Hematopoietic multipotent progenitor cell treated with erythropoietin and hydrocortisone succinate and interleukin-3 and kit ligand, for 8 days (in vitro differentiated cells): Measurements from ENCODE around the gene CNNM4.

Experiments
- DNase-seq: peaks from one replicate; pipeline ENCODE4 v3.0.0-alpha.2; 2015

Gene CNNM4

DNA sequence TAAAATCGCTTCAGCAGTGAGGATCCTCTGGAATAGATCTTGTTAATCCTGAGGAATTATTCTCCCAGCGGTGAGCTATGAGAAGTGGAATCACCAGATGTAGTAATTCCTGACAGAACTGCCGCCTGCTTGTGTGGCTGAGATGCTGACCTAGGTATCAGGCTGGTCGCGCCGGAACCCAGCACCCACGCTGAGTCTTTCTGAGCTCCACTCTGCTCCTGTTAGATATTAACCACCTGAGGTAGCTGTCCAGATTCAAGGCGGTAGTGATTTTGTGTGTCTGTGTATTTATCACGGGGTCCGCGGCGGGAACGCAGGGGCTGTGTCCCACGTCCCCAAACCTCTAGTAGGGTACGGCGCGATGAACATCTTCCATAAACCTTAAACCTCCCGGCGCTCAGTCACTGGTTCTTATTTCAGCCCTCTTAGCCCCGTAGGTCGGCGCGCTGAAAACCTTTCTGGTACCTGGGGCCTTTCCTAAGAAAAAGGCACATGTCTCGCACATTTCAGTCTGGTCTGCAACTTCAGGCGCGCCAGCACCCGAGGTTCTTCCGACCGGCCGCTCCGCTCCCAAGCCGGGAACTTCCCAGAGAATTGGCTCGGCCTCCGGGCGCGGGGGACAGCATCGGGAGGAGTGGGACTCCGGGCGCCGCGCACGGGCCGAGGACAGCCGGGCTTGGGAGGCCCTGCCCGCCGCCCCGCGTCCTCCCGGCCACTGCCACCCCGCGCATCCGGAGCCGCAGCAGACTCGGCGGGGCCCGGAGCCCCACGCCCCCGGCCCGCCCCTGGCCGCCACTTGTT is 54.8 kb downstream of the CNNM4 start:
- DNase-seq, result peak; percentile 18

DNA sequence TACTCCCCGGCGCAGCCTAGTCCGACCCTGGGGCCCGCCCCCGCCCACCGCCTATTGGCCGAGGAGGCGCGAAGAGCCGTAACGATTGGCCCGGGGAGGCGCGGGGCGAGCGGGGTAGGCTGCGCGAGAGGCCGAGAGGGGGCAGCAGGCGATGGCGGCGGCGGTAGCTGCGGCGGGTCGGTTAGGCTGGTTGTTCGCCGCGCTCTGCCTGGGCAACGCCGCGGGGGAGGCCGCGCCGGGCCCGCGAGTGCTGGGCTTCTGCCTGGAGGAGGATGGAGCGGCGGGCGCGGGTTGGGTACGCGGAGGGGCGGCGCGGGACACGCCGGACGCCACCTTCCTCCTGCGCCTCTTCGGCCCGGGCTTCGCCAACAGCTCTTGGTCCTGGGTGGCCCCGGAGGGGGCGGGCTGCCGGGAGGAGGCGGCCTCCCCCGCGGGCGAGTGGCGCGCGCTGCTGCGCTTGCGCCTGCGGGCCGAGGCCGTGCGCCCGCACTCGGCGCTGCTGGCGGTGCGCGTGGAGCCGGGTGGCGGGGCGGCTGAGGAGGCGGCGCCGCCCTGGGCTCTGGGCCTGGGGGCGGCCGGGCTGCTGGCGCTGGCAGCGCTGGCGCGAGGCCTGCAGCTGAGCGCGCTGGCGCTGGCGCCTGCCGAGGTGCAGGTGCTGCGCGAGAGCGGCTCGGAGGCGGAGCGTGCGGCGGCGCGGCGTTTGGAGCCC is 55.6 kb downstream of the CNNM4 start, which contains the start of gene CNNM3:
CNNM3 (plus strand) TSS at position 142 of the 709 bp plus-strand sequence; CDS start at position 152, 10 bp downstream.
- DNase-seq, result peak; percentile 90

DNA sequence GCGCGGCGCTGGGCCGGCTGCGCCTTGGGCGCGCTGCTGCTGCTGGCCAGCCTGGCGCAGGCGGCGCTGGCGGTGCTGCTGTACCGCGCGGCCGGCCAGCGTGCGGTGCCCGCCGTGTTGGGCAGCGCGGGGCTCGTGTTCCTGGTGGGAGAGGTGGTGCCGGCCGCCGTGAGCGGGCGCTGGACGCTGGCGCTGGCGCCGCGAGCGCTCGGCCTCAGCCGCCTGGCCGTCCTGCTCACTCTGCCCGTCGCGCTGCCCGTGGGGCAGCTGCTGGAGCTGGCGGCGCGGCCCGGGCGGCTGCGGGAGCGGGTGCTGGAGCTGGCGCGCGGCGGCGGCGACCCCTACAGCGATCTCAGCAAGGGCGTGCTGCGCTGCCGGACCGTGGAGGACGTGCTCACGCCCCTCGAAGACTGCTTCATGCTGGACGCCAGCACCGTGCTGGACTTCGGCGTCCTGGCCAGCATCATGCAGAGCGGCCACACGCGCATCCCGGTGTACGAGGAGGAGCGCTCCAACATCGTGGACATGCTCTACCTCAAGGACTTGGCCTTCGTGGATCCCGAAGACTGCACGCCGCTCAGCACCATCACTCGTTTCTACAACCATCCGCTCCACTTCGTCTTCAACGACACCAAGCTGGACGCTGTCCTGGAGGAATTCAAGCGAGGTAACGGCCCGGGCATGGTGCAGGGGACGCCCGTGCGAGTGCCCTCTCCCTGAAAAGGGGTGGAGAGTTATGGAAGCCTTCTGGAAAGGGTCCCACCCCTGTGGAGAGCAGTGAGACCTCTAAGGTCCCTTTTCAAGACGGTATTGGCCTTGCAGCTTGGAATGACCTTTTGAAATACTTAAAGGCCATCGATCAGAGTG is 56.4 kb downstream of the CNNM4 start:
- DNase-seq, result no peak

DNA sequence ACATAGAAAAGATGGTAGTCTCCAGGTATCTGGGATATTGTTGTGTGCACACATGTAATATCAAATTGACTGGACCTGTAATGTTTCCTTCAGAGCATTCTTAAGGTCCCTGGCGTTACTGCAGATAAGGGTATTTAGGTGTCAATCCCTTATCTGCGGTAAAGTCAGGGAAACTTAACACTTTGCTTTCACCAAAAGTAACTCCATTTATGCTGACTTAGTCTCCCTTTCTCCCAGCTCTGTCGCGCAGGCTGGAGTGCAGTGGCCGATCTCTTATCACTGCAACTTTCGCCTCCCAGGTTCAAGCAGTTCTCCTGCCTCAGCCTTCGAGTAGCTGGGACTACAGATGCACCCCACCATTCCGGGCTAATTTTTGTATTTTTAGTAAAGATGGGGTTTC is 57.2 kb downstream of the CNNM4 start:
- peak; percentile 30 for DNase-seq

DNA sequence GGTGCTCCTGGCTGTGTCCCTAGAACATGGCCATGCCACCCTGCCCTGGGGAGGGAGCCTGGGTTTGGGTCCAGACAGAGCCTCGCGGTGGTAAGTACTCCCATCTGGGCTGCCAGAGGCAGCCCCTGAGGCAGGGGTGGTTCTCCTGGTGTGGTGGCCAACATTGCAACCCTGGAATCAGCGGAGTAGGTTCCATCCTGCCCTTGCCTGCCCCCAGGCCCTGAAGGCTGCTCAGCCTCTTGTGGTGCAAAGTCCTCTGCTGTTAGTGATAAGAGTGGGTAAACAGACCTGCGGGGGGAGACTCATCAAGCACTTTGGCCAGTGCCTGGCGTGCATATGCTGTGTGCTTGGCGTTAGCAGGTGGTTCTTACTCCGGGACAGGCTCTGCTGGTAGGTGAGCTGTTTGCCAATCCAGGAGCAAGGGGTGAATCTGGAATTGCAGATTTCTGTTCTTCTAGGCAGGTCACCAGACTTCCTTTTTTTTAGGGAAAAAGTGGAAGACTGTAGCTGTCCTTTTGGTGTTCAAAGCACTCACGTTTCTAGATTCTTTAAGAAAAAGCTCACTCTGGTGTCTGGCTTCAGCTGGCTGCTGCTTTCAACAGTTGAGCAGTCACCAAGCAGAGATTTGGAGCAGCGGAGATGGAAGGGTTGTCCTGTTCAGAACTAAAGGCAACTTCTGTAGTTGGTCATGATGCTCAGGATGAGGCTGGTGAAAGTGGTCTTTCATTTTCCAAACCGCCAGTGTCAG is 58.6 kb downstream of the CNNM4 start:
- DNase-seq, result peak; percentile 90

DNA sequence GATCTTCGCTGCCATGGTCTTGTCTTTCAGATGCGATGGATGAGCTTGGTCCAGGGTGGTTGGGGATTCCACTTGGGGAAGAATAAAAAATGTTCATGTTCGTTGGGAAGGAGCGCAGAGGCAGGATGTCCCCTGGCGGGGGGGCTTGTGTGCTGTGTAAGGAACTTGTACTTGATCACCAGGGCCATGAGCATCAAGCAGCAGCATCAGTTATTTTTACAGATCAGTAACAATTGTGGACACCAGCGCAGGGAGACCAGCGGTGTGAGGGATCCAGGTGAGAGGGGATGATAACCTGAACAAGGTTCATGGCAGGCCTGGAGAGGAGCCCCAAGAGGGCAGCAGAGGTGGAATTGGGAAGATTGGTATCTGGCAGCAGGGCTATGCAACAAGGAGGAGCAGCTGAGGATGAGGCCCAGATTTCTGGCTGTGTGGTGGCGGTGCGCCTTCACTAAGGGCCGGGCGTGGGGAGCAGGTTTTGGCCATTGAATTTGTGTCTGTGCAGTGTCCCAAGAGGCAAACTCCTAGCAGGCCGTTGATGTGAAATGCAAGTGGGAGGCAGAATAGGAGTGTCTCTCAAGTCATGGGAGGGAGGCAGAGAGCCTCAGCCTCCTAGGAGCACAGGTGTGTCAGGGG is 59.3 kb downstream of the CNNM4 start:
- DNase-seq, result no peak

DNA sequence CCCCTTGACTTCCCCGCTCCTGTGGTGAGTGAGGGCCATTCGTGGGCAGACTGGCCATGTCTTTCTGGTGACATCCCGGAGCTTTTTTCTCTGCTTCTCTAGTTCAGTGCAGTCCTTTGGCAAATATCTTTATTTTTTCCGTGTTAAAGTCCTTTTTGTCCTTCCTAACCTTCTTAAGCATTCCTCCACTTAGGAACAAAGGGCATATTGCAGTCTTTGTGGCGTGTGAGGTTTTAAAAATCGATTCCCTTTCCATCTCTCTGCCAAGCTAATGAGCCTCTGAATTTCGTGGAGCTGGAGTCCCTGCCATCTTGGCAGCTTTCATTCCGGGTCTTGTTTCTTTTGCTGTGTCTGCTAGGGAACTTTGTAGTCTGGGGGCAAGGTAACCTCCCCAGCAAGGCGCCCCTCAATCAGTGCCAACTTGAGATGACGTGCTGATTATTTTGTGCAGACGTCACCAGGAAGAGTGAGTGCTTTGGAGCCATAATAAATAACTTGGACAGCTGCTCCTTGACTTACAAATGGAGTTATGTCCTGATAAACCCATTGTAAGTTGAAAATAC is 60.5 kb downstream of the CNNM4 start:
- DNase-seq, result no peak

DNA sequence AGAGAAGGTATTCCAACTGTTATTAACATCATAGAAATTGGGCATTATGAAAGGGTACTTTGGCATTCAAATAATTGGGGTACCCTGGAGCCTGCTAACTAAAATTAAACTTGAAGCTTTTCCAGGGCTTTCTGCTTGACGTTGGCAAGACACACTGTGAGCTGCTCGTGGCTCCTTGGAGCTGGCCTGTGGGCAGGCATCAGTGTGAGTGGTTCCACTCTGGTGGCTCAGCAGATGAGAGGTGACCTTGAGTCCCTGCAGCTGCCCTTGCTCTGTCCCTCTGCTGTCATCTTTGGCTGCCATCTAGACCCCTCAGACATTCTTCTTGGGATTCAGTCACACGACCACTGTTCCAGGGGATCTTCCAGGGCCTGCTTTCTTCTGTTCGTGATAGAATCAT is 62.1 kb downstream of the CNNM4 start:
- no peak for DNase-seq

DNA sequence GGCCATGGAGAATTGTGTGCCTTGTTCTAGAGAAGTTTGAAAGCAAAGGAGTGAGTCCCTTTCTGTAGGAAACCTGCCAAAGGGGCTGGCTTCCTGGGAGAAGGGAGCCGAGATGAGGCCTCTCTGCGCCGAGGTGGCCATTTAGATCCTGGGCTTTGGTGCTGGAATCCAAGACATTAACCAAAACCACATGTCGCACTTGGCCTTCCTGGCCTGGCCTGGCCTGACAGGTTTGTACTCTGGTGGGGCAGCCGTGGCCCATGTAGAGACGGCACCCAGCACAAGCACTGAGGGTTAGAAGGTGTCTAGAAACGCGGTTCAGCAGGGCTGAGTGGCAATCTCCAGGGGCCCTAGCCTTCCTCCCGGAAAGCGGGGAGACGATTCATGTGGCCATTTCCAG is 62.5 kb downstream of the CNNM4 start:
- no peak for DNase-seq

DNA sequence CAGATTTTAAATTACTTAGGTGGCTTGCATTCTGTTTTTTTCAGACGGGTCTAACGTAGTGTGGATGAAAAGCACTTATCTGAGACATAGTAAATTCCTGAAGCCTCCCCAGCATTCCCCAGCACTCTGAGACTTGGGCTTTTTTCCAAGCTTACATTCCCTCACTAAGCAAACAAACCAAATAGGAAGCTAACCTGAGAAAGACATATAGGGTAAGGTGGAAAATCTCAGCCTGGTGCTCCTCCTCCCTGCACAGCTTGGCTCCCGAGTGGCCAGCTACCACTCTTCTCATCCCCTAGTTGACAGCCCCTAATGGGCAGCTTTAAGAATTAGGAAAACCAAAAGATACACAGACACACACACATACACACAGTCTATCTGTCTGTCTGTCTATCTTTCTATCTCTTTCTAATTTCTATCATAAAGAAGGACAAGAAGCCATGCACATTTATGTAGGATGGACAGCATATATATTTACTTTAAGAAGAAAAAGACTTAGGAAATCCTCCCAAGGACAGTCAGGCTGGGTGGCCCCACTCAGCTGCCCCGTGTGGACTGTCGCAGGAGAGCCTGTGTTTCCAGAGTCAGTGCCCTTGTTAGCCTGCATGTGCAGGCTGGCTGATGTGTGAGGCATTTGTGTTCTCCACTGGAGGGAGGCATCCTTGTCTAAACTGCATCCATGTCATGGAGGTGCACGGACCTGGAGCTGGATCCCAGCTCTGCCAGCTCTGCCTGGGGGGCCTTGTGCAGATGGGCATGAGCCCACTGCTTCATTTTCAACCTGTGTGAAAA is 63.6 kb downstream of the CNNM4 start:
- DNase-seq, result no peak

DNA sequence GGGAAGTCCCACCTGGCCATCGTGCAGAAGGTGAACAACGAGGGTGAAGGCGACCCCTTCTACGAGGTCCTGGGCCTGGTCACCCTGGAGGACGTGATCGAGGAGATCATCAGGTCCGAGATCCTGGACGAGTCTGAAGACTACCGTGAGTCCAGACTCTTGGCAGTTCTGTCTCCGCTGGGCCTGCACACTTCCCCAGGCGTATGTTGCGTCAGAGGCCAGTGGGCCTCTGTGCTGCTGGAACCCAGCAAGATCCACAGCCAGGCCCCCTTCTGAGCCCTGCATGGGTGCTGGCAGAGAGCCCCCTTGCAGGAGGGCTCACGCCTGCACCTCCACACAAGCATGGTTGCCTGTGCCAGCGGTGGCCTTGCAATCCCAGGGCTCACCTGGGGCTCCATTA is 64.4 kb downstream of the CNNM4 start:
- no peak for DNase-seq

DNA sequence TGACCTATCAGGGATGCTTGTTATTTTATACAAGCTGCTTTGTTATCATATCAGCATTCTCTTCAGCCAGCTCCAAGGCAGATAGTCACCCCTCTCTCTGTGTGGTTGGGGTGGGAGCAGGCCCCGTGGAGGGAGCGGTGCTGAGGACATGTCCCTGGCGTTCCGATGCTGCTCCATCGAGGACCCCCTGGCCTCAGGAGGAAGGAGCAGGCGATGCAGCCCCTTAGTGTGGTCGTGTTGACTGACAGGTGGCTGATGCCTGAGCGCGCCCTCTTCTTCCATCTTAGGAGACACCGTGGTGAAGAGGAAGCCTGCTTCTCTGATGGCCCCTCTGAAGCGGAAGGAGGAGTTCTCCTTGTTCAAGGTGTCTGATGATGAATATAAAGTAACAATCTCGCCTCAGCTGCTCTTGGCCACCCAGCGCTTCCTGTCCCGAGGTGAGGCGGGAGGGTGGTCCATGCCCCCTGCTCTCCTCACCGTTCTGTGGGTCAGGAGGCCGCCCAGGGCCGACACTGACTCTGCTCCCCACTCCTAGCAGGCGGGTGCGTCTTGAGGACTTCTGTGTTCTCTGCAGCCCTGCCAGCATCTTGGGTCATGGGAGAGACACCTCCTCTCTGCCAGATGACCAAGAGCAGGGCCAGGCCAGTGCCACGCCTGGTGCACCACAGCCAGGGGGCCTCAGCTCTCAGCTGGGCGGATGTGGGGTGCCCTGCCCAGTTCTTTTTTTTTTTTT is 66.0 kb downstream of the CNNM4 start:
- DNase-seq, result no peak

DNA sequence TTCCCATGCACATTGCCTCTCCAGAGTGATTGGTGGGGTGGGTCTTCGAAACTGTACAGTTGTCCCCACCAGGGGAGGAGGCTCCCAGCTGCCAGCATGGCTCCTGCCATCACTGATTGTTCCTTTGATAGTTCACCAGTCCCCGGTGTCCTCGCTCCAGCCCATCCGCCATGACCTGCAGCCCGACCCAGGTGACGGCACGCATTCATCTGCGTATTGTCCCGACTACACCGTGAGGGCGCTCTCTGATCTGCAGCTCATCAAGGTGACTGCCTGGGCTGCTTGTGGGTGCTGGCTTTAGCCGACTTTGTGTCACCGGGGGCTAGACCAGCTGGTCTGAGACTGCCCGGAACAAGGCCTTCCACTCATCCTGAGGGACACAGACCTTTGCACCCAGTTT is 67.7 kb downstream of the CNNM4 start:
- no peak for DNase-seq

DNA sequence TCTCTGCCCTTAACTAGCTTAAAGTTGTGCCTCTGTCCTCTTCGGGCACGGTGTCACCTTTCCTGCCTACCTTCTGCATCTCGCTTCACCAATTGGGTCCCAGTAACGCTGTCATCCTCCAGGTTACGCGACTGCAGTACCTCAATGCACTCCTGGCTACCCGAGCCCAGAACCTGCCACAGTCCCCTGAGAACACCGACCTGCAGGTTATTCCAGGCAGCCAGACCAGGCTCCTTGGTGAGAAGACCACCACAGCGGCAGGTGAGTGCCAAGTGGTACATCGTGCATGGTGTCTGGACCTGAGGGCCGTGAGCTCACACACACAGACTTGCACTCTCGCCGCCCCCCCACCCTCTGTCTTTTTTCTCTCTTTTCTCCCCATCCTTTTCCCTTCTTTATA is 68.2 kb downstream of the CNNM4 start:
- DNase-seq, result no peak

DNA sequence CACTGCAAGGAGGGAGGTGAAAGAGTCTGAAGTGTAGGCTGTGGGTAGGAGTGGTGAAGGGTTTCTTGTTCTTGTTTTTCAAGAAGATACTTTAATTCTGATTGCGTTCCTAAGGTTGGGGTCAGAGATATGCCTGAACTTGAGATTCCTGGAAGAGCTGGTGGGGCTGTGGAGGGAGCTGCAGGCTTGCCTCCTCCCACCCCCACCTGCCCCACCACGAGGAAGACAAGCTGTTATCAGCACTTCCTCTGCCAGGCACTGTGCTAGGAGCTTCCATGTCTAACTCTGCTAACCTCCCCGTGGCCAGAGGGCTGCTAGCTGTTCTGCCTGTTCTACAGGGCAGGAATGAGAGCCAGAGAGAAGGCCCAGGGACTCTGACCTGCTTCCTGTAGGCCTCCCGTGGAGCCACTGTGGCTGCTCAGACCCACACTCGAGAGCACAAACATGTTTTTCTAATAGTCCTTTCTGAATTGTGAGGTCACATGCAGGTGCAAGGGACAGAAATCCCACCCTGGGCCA is 69.4 kb downstream of the CNNM4 start:
- peak; percentile 73 for DNase-seq

DNA sequence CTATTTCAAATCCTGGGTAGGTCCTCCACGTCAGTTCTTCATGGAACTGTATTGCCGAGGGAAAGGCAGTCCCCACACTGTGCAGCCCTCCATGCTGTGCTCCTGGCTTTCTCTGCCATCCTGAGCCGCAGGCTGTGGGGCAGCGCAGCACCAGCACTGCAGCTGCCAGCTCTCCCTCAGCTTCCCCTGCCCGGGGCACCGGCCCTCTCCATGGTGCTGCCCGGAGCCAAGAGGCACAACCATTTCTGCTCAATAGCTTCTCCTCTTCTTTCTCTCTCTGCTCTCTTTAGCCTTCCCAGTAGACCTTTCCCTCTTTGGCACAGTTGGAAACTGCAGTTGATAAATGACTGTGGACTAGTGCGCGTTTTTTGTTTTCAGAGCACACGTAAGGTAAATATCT is 71.0 kb downstream of the CNNM4 start:
- DNase-seq, result no peak

DNA sequence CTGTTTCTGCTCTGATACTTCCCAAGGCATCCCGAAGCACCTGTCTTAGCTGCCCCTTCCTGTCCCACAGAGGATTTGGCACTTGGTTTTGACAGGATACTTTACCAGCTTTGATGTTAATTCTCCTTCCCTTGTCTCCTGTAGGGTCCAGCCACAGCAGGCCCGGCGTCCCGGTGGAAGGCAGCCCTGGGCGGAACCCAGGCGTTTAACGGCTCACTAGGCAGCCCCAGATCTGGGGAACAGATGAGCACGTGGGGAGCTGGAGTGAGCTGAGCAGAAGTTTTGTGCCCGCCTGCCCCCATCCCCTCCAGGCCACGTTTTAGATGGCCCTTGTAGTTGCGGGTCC is 71.7 kb downstream of the CNNM4 start:
- no peak for DNase-seq

DNA sequence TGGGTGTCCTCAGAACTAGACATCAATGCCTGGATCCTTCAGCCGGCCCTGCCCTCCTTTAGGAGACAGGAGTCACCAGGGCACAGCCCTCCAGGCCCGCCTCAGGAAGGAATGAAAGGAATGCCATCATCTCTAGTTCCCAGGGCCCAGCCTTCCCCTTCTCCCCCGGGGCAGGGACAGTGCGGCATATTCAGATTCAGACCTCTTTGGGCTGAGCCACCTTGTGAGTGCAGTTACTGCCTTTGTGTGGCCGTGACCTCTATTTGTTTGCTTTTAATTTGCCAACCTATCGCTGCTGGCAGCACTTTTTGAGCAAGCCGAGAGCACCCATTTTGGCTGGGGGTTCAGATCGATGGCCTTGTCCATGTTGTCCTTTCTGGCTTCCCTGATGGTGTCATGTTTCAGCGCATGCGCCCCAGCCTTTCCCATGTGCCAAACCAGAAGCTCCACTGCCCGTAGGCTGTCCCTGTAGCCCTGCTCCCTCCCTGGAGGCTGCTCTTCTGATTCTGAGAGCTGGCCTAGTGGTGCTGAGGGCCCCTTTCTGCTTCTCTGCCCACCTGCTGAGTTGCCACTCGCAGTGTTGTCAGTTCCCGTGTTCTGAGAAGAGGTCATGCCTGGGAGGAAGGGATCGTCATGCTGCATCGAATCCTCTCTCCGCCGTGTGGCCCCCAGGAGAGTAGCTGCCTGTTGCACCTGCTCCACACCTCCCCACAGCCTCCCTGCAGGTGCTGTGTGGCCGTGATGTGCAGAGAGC is 72.2 kb downstream of the CNNM4 start:
- DNase-seq, result no peak

DNA sequence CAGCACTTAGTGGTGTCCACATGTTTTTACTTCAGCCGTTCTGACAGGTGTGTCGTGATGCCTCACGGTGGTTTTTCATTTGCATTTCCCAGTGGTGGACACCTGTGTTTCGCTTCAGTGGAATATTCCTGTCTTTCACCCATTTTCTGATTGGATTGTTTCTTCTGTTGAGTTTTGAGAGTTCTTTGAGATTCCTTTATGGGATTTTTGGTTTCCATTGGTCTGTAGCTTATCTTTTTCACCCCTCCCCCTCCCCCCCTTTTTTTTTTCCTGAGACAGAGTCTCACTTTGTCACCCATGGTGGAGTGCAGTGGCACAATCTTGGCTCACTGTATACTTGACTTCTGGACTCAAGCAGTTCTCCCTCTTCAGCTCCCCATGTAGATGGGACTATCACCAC is 75.1 kb downstream of the CNNM4 start:
- no peak for DNase-seq
